Ovary (tissue), 3 donors: ENCODE results near the gene PTRH2.

Experiments used
- EP300 ChIP-seq: sonication (generic); formaldehyde crosslinking; IDR thresholded peaks from one replicate; pipeline ENCODE4 v1.6.1; 2017; ENCODE audit warnings: antibody characterized with exemption
- POLR2A ChIP-seq: fragments of 450-650 bp; IDR thresholded peaks from one replicate; pipeline ENCODE4 v1.6.1; 2017; ENCODE audit warnings: antibody characterized with exemption, mild to moderate bottlenecking, moderate library complexity
- TF ChIP-seq, protein P1 (sequence below), 3 donors: fragments of 450-650 bp in 2 of 3; fragments of 200-600 bp in 1 of 3; IDR thresholded peaks; one replicate each; pipeline versions ENCODE4 v1.5.1 to v1.8.0; 2016 to 2022; ENCODE audit warnings: antibody characterized with exemption in 3 of 3, mild to moderate bottlenecking in 1 of 3
- donor health status: DM: no; HTN: no; CAD: no.

DNA sequence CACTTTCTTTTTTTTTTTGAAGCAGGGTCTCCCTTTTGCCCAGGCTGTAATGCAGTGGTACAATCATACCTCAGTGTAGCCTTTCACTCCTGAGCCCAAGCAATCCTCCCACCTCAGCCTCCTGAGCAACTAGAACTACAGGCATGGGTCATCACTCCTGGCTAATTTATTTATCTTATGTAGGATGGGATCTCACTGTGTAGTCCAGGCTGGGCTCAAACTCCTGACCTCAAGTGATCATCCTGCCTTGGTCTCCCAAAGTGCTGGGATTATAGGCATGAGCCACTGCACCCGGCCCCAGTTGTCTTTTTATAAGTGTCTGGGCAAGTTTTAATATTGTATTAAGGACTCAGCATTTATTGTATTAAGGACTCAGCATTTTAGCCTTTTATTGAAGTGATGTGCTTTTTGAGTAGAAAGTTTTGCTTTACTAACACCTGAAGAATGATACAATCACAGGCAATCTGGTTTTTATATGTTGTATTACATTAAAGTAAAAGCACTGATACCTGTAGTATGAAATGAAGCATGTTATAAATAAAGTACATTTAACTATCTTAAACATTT is 23.1 kb upstream of the PTRH2 start:
- TF ChIP-seq, protein P1, sequence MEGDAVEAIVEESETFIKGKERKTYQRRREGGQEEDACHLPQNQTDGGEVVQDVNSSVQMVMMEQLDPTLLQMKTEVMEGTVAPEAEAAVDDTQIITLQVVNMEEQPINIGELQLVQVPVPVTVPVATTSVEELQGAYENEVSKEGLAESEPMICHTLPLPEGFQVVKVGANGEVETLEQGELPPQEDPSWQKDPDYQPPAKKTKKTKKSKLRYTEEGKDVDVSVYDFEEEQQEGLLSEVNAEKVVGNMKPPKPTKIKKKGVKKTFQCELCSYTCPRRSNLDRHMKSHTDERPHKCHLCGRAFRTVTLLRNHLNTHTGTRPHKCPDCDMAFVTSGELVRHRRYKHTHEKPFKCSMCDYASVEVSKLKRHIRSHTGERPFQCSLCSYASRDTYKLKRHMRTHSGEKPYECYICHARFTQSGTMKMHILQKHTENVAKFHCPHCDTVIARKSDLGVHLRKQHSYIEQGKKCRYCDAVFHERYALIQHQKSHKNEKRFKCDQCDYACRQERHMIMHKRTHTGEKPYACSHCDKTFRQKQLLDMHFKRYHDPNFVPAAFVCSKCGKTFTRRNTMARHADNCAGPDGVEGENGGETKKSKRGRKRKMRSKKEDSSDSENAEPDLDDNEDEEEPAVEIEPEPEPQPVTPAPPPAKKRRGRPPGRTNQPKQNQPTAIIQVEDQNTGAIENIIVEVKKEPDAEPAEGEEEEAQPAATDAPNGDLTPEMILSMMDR (IDR thresholded peaks at IDR 0.05), result no peak
- no peak for TF ChIP-seq EP300
- no peak for TF ChIP-seq POLR2A
